Measurements from ENCODE around the gene SLC22A13.

SLC22A13 gene

GRCh38 chr3:38313263-38313662 is 47.7 kb downstream of the SLC22A13 start:
- no peak overlapping the region for H3K4me3 ChIP-seq (ENCODE audit: low read length)
- no peak for DNase-seq (ENCODE audit: low read depth)
- TF ChIP-seq CTCF (IDR thresholded peaks at IDR 0.05; ENCODE audit: insufficient read depth, low read depth, low read length, missing control alignments), result no peak

- no peak overlapping the region for H3K4me3 ChIP-seq (ENCODE audit: low read length)
- no peak for DNase-seq (ENCODE audit: low read depth)
- no peak for TF ChIP-seq CTCF (IDR thresholded peaks at IDR 0.05; ENCODE audit: insufficient read depth, low read depth, low read length, missing control alignments)
Observed at GRCh38 chr3:38313695-38314094, 48.1 kb downstream of the SLC22A13 start.

- DNase-seq (ENCODE audit: low read depth), result no peak
- no peak for TF ChIP-seq CTCF (IDR thresholded peaks at IDR 0.05; ENCODE audit: insufficient read depth, low read depth, low read length, missing control alignments)
- H3K4me3 ChIP-seq (ENCODE audit: low read length), result no peak overlapping the region
Observed at GRCh38 chr3:38314112-38314763, 48.6 kb downstream of the SLC22A13 start.

- DNase-seq (ENCODE audit: low read depth), result no peak
- TF ChIP-seq CTCF (IDR thresholded peaks at IDR 0.05; ENCODE audit: insufficient read depth, low read depth, low read length, missing control alignments), result no peak
- no peak overlapping the region for H3K4me3 ChIP-seq (ENCODE audit: low read length)
Observed at GRCh38 chr3:38314764-38315487, 49.3 kb downstream of the SLC22A13 start.

- no peak for DNase-seq (ENCODE audit: low read depth)
- no peak overlapping the region for H3K4me3 ChIP-seq (ENCODE audit: low read length)
- TF ChIP-seq CTCF (IDR thresholded peaks at IDR 0.05; ENCODE audit: insufficient read depth, low read depth, low read length, missing control alignments), result no peak
Observed at GRCh38 chr3:38315488-38316230, 50.0 kb downstream of the SLC22A13 start.

- DNase-seq (ENCODE audit: low read depth), result no peak
- TF ChIP-seq CTCF (IDR thresholded peaks at IDR 0.05; ENCODE audit: insufficient read depth, low read depth, low read length, missing control alignments), result no peak
- H3K4me3 ChIP-seq (ENCODE audit: low read length), result no peak overlapping the region
Observed at GRCh38 chr3:38316356-38317191, 51.0 kb downstream of the SLC22A13 start.
